Measurements from ENCODE around the gene FFAR2.

The FFAR2 gene

GRCh38 chr19:35436477-35437405 lies 11.3 kb upstream of the FFAR2 start:
- H3K9me3 ChIP-seq (ENCODE audit: severe bottlenecking): no peaks in the 10 kb centered on the region
- no peak for DNase-seq (ENCODE audit: low spot score)
- no peak overlapping the region for H3K4me3 ChIP-seq (ENCODE audit: severe bottlenecking)
- ATAC-seq (ENCODE audit: low read depth): peak; percentile 70
- TF ChIP-seq, protein P1, sequence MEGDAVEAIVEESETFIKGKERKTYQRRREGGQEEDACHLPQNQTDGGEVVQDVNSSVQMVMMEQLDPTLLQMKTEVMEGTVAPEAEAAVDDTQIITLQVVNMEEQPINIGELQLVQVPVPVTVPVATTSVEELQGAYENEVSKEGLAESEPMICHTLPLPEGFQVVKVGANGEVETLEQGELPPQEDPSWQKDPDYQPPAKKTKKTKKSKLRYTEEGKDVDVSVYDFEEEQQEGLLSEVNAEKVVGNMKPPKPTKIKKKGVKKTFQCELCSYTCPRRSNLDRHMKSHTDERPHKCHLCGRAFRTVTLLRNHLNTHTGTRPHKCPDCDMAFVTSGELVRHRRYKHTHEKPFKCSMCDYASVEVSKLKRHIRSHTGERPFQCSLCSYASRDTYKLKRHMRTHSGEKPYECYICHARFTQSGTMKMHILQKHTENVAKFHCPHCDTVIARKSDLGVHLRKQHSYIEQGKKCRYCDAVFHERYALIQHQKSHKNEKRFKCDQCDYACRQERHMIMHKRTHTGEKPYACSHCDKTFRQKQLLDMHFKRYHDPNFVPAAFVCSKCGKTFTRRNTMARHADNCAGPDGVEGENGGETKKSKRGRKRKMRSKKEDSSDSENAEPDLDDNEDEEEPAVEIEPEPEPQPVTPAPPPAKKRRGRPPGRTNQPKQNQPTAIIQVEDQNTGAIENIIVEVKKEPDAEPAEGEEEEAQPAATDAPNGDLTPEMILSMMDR (IDR thresholded peaks at IDR 0.05; ENCODE audit: poor library complexity, severe bottlenecking): no peak
- no peak overlapping the region for H3K27ac ChIP-seq (ENCODE audit: poor library complexity, severe bottlenecking)
- H3K36me3 ChIP-seq (ENCODE audit: low read depth): no peaks in the 10 kb centered on the region
- no peaks in the 10 kb centered on the region for H3K27me3 ChIP-seq (ENCODE audit: insufficient read depth, poor library complexity, severe bottlenecking)
- peaks cover 4% of the 10 kb centered on the region for H3K4me1 ChIP-seq (ENCODE audit: insufficient read depth, poor library complexity, severe bottlenecking)

DNA sequence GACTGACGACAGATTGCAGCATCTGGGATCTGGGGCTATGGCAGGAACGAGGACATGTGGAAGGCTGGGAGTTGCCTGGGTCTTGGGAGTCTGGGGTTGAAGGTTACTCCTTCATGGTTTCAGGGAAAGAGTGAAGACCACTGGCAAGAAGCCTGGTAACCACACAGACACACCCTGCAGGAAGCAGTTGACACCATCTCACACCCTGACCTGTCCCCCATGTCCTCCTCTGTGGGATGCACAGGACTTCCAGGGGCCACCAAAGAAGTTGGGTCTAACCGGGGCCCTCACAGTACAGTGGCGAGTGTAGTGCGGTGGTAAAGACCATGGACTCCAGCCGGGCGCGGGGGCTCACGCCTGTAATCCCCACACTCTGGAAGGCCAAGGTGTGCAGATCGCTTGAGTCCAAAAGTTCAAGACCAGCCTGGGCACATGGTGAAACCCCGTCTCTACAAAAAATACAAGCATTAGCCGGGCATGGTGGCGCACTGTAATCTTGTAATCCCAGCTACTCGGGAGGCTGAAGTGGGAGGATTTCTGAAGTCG lies 10.6 kb upstream of the FFAR2 start:
- peaks cover 4% of the 10 kb centered on the region for H3K4me1 ChIP-seq (ENCODE audit: insufficient read depth, poor library complexity, severe bottlenecking)
- no peaks in the 10 kb centered on the region for H3K36me3 ChIP-seq (ENCODE audit: low read depth)
- H3K27ac ChIP-seq (ENCODE audit: poor library complexity, severe bottlenecking): no peak overlapping the region
- no peak for DNase-seq (ENCODE audit: low spot score)
- no peaks in the 10 kb centered on the region for H3K27me3 ChIP-seq (ENCODE audit: insufficient read depth, poor library complexity, severe bottlenecking)
- TF ChIP-seq, protein P1 (IDR thresholded peaks at IDR 0.05; ENCODE audit: poor library complexity, severe bottlenecking): no peak
- no peak for ATAC-seq (ENCODE audit: low read depth)
- H3K4me3 ChIP-seq (ENCODE audit: severe bottlenecking): no peak overlapping the region
- H3K9me3 ChIP-seq (ENCODE audit: severe bottlenecking): no peaks in the 10 kb centered on the region

DNA sequence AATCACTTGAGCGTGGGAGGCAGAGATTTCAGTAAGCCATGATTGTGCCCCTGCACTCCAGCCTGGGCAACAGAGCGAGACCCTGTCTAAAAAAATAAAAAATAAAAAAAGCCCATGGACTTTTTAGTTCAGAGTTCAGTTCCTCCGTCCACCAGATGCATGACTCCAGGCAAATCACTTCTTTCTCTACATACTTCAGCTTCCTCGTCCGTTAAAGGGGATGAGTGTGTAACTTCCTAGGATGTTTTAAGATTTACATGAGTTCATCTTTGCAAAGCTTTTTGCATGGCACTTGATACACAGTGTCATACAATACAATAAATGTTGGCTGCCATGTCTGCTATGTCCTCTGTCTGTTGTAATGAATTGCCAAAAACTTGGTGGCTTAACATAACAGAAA lies 10.0 kb upstream of the FFAR2 start:
- Histone ChIP-seq H3K9me3 (ENCODE audit: severe bottlenecking) (no peaks in the 10 kb centered on the region), H3K27me3 (ENCODE audit: insufficient read depth, poor library complexity, severe bottlenecking) (no peaks in the 10 kb centered on the region), H3K4me3 (ENCODE audit: severe bottlenecking) (no peak overlapping the region), H3K27ac (ENCODE audit: poor library complexity, severe bottlenecking) (no peak overlapping the region), H3K36me3 (ENCODE audit: low read depth) (no peaks in the 10 kb centered on the region), H3K4me1 (ENCODE audit: insufficient read depth, poor library complexity, severe bottlenecking) (peaks cover 4% of the 10 kb centered on the region)
- ATAC-seq (ENCODE audit: low read depth): no peak
- TF ChIP-seq, protein P1 (IDR thresholded peaks at IDR 0.05; ENCODE audit: poor library complexity, severe bottlenecking): no peak
- no peak for DNase-seq (ENCODE audit: low spot score)

GRCh38 chr19:35438527-35438926 lies 9.5 kb upstream of the FFAR2 start:
- no peaks in the 10 kb centered on the region for H3K36me3 ChIP-seq (ENCODE audit: low read depth)
- DNase-seq (ENCODE audit: low spot score) (no peak), ATAC-seq (ENCODE audit: low read depth) (no peak)
- no peaks in the 10 kb centered on the region for H3K27me3 ChIP-seq (ENCODE audit: insufficient read depth, poor library complexity, severe bottlenecking)
- H3K4me1 ChIP-seq (ENCODE audit: insufficient read depth, poor library complexity, severe bottlenecking): peaks cover 4% of the 10 kb centered on the region
- no peak overlapping the region for H3K4me3 ChIP-seq (ENCODE audit: severe bottlenecking)
- H3K27ac ChIP-seq (ENCODE audit: poor library complexity, severe bottlenecking): no peak overlapping the region
- H3K9me3 ChIP-seq (ENCODE audit: severe bottlenecking): no peaks in the 10 kb centered on the region
- TF ChIP-seq, protein P1 (IDR thresholded peaks at IDR 0.05; ENCODE audit: poor library complexity, severe bottlenecking): no peak

DNA sequence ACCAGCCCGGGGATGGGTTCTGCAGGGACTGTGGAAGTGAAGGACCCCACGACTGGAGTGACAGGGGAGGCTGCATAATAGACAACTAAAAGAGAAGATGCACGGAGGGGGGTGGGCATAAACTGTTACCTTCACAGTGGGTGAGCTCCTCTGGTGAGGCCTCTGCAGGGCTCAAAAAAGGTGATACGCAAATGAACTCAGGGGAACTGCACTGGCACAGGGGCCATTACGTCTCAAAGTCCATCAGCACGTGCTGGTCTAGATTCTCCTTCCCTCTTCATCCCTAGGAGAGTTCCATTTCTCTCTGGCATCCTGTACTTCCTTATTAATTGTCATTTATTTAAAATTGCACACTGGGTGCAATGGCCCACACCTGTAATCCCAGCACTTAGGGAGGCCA lies 8.1 kb upstream of the FFAR2 start:
- Histone ChIP-seq H3K9me3 (ENCODE audit: severe bottlenecking) (no peaks in the 10 kb centered on the region), H3K27me3 (ENCODE audit: insufficient read depth, poor library complexity, severe bottlenecking) (no peaks in the 10 kb centered on the region), H3K4me3 (ENCODE audit: severe bottlenecking) (no peak overlapping the region), H3K27ac (ENCODE audit: poor library complexity, severe bottlenecking) (no peak overlapping the region), H3K4me1 (ENCODE audit: insufficient read depth, poor library complexity, severe bottlenecking) (peaks cover 4% of the 10 kb centered on the region), H3K36me3 (ENCODE audit: low read depth) (no peaks in the 10 kb centered on the region)
- ATAC-seq (ENCODE audit: low read depth): no peak
- no peak for DNase-seq (ENCODE audit: low spot score)
- TF ChIP-seq, protein P1 (IDR thresholded peaks at IDR 0.05; ENCODE audit: poor library complexity, severe bottlenecking): no peak
